Right atrium auricular region (tissue), 2 donors: ENCODE results near the gene LRRC3B. TPM values are rescaled to one million over a fixed set of nuclear protein-coding genes. Genes with fewer than 3 reads are reported as not detected.

ENCODE experiments used
- DNase-seq: peaks from one replicate; pipeline ENCODE4 v3.0.0-alpha.2; 2019; ENCODE audit warnings: low spot score
- H3K27ac ChIP-seq, 2 donors: fragments of 200-600 bp; sonication (generic); 1 replicate in 1 of 2; 2 replicates in 1 of 2; pipeline ENCODE4 v1.5.1; 2016 to 2019
- H3K27me3 ChIP-seq, 2 donors: fragments of 200-600 bp; sonication (generic); one replicate each; pipeline versions ENCODE4 v1.5.1 to v1.6.0; 2017 to 2019
- H3K36me3 ChIP-seq: fragments of 200-600 bp; sonication (generic); one replicate; pipeline ENCODE4 v1.5.1; 2016
- H3K4me1 ChIP-seq, 2 donors: fragments of 200-600 bp; sonication (generic); one replicate each; pipeline versions ENCODE4 v1.5.1 to v1.6.0; 2017 to 2019
- H3K4me3 ChIP-seq, 2 donors: fragments of 200-600 bp; sonication (generic); 1 replicate in 1 of 2; 2 replicates in 1 of 2; pipeline ENCODE4 v1.5.1; 2017 to 2019; ENCODE audit warnings: mild to moderate bottlenecking in 1 of 2, moderate library complexity in 1 of 2
- H3K9me3 ChIP-seq, 2 donors: fragments of 200-600 bp; sonication (generic); one replicate each; pipeline ENCODE4 v1.5.1; 2019
- total RNA-seq, 2 donors: library from RNA; depleted of rRNA; stranded (reverse); fragments of >200 nt; gene quantifications; one replicate each; pipeline ENCODE4 v1.1.0, GENCODE V29; 2016
- TF ChIP-seq, protein P1 (sequence below), 2 donors: fragments of 200-600 bp; sonication (generic); IDR thresholded peaks; one replicate each; pipeline ENCODE4 v1.5.1; 2019; ENCODE audit warnings: antibody characterized with exemption in 2 of 2

Gene LRRC3B
- total RNA-seq, 2 donors from 2014 or later = 0.04 TPM; not detected in 1

GRCh38 chr3:26648461-26648860 is 25.9 kb downstream of the LRRC3B start:
- Histone ChIP-seq H3K4me3 (no peak overlapping the region), H3K36me3 (no peaks in the 10 kb centered on the region), H3K4me1 (peaks cover 0 to 12% of the 10 kb centered on the region in 2 donors), H3K27ac (no peak overlapping the region), H3K9me3 (no peaks in the 10 kb centered on the region), H3K27me3 (no peaks in the 10 kb centered on the region)
- DNase-seq = no peak
- TF ChIP-seq, protein P1, sequence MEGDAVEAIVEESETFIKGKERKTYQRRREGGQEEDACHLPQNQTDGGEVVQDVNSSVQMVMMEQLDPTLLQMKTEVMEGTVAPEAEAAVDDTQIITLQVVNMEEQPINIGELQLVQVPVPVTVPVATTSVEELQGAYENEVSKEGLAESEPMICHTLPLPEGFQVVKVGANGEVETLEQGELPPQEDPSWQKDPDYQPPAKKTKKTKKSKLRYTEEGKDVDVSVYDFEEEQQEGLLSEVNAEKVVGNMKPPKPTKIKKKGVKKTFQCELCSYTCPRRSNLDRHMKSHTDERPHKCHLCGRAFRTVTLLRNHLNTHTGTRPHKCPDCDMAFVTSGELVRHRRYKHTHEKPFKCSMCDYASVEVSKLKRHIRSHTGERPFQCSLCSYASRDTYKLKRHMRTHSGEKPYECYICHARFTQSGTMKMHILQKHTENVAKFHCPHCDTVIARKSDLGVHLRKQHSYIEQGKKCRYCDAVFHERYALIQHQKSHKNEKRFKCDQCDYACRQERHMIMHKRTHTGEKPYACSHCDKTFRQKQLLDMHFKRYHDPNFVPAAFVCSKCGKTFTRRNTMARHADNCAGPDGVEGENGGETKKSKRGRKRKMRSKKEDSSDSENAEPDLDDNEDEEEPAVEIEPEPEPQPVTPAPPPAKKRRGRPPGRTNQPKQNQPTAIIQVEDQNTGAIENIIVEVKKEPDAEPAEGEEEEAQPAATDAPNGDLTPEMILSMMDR (IDR thresholded peaks at IDR 0.05) = no peak

GRCh38 chr3:26652164-26652563 is 29.6 kb downstream of the LRRC3B start:
- H3K36me3 ChIP-seq = no peaks in the 10 kb centered on the region
- no peaks in the 10 kb centered on the region for H3K27me3 ChIP-seq
- no peaks in the 10 kb centered on the region for H3K9me3 ChIP-seq
- TF ChIP-seq, protein P1 (IDR thresholded peaks at IDR 0.05) = no peak
- H3K4me3 ChIP-seq = no peak overlapping the region
- no peak for DNase-seq
- H3K4me1 ChIP-seq = peaks cover 0 to 12% of the 10 kb centered on the region in 2 donors
- no peak overlapping the region for H3K27ac ChIP-seq

DNA sequence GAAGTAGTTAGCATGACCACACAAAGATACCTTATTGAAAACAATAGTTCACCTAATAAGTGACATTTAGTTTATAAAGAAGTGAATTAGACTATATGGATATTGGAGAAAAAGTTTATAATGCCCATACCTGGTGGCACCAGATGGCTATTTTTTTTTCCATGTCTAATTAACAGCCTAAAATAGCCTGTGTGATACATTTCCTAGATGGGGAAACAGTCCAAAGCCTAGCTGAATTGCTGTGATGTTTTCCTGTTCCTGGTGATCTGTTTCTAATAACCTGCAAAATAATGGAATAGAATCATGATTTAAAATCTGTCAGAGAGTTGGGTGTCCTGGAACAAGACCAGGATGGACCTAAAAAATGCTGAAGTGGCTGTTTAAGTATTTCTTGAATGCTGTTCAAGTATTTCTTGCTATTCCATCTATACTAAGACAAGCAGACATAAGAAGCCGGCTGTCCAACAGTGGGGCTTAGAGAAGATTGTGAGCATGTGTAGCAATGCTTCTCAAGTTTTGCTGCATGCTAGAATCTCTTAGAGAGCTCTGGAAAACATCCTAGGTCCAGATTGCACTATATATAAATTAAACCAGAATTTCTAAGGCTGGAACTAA is 31.3 kb downstream of the LRRC3B start:
- no peaks in the 10 kb centered on the region for H3K27me3 ChIP-seq

DNA sequence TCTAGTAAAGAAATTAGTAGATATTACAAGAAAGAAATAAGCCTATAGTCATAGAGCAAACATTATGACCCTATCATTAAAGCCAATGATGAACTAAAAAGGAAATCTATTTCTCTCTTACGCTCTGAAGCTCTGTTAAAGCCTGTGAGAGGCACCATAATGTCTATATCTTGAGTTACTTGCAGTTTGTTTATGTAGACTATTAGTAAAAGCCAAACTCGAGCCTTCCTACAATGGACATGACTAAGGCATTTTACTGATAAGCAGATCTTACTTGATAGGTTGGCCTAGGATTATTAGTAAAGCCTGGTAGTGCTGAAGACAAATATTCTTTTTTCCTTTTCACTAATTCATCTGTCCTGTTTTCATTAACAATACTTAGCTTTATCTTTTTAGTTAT is 32.7 kb downstream of the LRRC3B start:
- no peak overlapping the region for H3K4me3 ChIP-seq
- no peaks in the 10 kb centered on the region for H3K9me3 ChIP-seq
- TF ChIP-seq, protein P1 (IDR thresholded peaks at IDR 0.05) = no peak

More for the DNA sequence above, 31.3 kb downstream of the LRRC3B start:
- H3K4me3 ChIP-seq = no peak overlapping the region
- H3K36me3 ChIP-seq = no peaks in the 10 kb centered on the region
- H3K9me3 ChIP-seq = no peaks in the 10 kb centered on the region
- peaks cover 0 to 12% of the 10 kb centered on the region in 2 donors for H3K4me1 ChIP-seq
- DNase-seq = no peak
- H3K27ac ChIP-seq = no peak overlapping the region
- TF ChIP-seq, protein P1 (IDR thresholded peaks at IDR 0.05) = no peak

GRCh38 chr3:26657348-26657976 is 34.9 kb downstream of the LRRC3B start:
- H3K4me1 ChIP-seq = peaks cover 0 to 4% of the 10 kb centered on the region in 2 donors
- TF ChIP-seq, protein P1 (IDR thresholded peaks at IDR 0.05) = no peak
- DNase-seq = no peak
- no peaks in the 10 kb centered on the region for H3K9me3 ChIP-seq
- H3K36me3 ChIP-seq = no peaks in the 10 kb centered on the region
- H3K27ac ChIP-seq = no peak overlapping the region
- no peak overlapping the region for H3K4me3 ChIP-seq
- no peaks in the 10 kb centered on the region for H3K27me3 ChIP-seq

More for the DNA sequence above, 32.7 kb downstream of the LRRC3B start:
- Histone ChIP-seq H3K4me1 (peaks cover 0 to 12% of the 10 kb centered on the region in 2 donors), H3K27ac (no peak overlapping the region), H3K27me3 (no peaks in the 10 kb centered on the region), H3K36me3 (no peaks in the 10 kb centered on the region)
- DNase-seq = no peak
